ENCODE measurements around the gene SPI1.
A peak's percentile ranks its signal among the peaks of the same experiment; 100 is the strongest.

Gene SPI1

DNA sequence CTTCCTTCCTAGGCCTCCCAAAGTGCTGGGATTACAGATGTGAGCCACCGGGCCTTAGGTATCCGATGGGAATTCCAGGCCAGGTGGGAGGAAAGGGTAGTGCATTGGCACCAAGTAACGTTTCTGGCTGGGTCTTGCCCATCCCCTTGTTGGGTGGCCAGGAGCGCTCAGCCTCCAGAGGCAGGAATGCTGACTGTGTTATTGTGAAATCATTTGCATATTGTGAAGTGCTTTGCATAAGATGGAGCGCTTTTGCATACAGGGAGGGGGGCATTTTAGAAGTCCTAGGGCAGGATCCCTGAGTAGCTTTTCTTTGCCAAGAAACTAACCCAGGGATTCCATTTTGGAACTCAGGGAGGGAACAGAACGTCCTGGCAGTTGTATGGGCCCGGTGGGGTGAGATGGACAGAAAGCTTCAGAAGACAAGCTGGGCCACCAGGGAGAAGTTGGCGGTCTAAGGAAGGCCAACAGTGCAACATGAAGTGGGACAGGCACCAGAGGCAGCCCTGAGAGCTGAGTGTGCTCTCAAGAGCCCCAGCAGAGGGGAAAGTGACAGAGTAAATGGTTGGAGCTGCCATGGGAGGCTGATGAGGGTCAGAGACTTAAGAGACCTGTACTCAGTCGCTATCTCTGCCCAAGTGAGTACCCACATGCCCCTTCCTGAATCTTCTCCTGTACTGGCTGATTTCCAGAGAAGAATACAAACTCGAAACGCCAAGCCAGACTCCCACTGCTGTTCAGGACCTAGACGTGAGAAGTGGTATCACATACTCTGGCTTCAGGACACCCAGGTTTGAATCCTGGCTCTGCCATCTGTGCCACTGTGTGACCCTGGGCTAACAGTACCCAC is 28.8 kb upstream of the SPI1 start:
- peak; percentile 45 for DNase-seq

DNA sequence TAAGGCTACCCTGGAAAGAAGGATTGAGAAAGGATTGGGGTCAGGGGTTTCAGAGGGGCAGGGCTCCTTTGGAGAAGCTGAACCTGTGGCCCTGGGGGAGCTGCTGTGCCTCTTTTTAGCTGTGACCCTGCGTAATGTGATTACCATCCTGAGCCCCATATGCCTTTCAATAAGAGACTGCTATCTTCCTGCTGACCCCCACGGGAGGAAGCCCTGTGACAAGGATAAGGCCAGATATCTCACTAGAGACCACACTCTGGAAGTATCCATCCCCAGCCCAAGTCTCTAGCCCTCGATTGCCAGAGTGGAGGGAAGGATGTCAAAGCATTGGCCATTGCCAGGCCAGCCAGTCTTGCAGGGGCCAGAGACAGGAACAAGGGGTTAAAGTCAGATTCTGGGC is 25.2 kb upstream of the SPI1 start:
- DNase-seq = peak; percentile 49

DNA sequence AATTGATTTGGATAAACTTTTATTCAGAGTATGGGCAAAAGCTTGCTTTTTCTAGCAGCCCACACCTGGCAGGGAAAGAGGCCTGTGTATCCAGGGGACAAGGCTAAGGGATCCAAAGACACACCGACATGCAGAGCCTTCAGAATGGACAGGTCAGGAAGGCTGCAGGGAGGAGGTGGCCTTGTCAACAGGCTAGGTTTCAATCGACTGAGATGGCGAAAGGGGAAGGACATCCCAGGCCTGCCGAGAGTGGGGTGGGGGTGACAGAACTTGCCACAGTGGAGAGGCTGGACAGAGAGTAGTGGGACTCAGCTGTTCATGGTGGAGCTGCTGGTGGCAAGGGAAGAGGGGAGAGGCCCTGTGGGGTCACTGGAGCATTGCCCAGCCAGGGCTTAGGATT is 24.8 kb upstream of the SPI1 start:
- DNase-seq = no peak

DNA sequence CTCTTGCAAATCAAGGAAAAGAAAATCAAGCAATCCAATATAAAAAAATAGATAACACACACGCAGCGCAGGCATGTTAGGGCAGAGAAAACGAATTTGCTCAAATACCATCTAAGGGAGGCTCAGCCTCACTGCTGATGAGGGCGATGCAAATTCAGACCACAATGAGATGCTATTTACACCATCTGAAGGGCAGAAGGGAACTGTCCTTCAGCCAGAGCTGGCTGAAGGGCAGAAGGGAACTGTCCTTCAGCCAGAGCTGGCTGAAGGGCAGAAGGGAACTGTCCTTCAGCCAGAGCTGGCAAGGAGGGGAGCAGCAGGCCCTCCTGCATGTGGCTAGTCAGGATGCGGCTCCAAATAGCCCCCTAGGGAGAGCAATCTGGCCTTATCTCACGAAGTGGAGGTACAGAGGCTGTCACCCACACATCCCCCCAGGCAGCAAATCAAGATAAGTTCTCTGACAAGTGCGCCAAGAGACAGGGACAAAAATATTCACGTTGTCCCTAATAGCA is 22.5 kb upstream of the SPI1 start:
- DNase-seq = peak; percentile 71

DNA sequence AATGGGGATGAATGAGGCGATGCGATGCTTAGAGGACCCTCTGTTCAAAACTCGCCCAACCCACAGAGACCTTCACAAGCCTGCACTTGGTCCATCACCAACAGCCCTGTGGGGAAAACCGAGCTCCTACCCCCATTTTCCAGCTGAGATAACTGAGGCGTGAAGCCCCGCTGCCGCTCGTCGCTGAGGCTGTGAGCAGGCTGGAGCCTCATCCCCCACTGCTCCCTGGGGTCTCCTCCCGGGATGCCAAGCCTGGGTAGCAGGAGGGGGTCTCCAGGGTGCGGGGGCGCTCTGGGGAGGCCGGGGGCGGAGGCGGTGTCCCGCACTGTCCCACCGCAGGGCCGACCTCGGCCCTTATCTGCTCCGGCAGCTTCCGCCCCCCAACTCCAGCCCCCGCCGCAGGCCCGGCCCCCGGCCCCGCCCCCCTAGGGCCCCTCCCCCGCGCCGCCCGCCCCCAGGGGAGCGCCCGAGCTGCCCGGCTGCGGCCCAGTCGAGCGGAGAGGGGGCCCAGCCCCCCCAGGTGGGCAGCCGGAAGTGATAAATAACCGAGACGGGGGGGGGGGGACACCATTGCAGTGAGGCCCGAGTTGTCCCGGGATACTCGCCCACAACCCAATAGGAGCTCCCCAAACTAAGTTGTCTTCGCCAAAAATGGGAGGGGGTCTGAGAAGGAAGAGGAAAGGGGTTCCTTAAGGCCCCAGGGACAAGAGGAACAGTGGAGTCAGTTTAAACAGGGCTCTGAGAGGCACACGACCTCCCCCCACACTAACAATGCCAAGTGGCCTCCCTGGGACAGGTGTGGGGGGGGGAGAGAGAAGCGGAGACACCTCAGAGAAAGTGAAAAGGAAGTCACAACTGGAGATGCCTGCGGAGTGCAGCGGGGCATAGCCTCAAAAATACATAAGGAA is 21.8 kb upstream of the SPI1 start:
- DNase-seq = peak; percentile 73

DNA sequence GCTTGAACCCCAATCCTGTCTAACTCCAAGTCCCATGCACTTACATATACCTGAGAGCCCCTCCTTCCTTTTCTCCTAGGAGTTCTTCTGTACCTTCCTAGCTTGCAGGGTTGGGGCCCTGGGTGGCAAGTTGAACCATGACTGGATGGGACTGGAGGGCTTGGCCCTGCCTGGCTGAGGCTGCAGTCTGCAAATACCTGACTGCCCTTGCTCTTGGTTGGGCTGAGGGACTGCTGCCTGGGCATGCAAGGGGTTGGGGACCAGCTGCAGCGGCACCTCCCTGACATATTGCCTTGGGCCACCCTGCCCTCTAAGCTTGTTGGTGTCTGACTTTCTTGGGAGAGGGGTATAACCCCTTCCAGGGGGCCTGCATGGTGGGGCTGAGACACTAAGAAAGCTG is 20.2 kb upstream of the SPI1 start:
- no peak for DNase-seq

DNA sequence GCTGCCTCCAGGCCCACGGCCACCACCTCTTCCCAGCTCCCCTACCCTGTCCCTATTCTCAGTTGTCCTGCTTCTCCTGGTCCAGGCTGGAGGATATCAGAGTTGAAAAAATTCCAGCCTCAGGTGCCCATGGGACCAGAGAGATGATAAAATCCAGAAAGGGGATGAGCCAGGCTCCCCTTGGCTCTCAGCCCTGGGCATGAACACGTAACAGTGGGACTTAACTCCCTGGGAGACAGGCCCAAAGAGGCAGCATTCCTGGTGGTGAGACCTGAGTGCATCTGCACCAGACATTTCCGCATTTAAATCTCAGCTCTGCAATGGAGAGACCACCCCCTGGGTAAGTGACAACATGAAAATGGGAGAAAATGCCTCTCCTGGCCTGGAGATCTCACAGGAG is 19.7 kb upstream of the SPI1 start:
- DNase-seq = no peak

DNA sequence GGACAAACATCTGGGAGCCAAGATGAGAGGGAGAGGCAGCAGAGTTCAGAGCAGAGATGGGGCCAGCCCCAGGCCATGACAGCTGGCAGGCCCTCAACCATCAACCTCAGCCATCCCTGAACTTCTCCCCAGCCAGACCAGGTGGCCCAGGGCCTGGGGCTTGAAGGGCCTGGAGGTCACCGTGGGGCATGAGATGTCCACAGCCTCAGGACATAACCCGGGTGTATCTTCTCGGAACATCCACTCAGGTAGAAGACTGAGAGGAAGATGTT is 17.6 kb upstream of the SPI1 start:
- no peak for DNase-seq

DNA sequence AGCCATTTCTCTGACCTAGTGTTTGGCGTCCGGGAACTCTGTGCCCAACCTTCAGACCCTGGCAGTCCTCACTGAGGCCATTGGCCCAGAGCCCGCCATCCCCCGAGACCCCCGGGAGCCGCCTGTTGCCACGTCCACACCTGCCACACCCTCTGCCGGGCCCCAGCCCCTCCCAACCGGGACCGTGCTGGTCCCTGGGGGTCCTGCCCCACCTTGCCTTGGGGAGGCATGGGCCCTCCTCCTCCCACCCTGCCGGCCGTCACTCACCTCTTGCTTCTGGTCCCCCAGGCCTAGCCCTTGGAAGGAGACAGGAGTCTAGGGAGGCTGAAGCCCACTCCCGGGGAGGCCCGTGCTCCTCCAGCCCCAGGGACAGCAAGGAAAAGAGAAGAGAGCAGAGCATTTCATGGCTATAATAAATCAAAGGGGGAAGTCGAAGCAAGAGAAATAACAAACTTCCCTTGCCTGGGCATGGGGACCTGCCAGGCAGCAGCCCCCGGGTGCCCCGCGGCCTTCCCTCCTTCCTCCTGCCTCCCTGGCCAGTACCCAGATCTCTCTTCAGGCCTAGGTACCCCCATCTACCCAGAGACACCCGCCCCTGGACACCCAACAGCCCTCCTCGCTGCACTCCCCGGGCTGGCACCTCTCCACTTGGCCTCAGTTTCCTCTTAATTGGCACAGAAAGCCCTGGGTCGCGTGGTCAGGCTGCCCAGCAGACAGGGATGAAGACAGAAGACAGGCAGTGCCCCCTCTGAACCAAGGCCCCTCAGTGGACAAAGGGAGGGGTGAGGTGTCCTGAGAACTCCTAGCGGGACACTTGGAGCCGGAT is 17.1 kb upstream of the SPI1 start:
- DNase-seq = peak; percentile 45

DNA sequence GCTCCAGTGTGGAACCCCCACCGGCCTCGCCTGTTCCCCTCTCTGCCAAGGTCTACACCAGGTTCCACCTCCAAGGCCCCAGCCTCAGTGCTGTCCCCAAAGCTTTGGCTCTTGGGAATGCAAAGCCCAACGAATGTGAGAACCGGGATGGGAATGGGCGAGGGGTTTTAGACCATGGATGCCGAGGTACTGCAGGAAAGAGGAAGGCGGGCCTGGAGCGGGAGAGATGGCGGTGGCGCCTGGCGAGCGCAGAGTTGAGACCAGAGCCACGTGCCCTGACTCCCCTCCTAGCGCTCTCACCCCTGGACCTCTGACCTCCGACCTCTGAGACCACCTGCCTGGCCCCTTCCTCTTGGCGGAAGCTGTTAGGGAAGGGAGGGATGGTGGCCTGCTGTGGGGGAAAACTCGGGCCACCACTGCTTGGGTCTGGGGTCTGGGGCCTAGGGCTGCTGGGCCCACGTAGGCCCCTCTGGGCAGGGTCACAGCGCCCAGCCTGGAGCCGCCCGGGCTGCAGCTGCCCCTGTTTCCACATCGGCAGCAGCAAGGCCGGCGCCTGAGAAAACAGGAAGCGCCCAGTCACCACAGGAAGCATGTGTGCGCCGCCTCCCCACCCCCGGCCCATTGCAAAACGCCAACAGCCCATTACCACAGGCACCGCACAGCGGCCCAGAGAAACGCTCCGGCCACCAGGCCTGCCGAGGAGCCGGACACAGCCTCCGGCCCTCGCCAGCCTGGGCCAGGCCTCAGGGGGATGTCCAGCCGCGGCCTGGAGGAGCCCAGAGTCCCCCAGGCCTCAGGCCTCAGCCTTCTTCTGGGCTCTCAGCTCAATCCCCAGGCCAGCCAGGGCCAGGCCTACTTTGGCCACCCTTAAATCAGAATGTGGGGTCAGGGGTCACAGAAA is 16.2 kb upstream of the SPI1 start:
- peak; percentile 95 for DNase-seq

- no peak for DNase-seq
These were observed 15.6 kb upstream of the SPI1 start for GRCh38 chr11:47394050-47394321.

DNA sequence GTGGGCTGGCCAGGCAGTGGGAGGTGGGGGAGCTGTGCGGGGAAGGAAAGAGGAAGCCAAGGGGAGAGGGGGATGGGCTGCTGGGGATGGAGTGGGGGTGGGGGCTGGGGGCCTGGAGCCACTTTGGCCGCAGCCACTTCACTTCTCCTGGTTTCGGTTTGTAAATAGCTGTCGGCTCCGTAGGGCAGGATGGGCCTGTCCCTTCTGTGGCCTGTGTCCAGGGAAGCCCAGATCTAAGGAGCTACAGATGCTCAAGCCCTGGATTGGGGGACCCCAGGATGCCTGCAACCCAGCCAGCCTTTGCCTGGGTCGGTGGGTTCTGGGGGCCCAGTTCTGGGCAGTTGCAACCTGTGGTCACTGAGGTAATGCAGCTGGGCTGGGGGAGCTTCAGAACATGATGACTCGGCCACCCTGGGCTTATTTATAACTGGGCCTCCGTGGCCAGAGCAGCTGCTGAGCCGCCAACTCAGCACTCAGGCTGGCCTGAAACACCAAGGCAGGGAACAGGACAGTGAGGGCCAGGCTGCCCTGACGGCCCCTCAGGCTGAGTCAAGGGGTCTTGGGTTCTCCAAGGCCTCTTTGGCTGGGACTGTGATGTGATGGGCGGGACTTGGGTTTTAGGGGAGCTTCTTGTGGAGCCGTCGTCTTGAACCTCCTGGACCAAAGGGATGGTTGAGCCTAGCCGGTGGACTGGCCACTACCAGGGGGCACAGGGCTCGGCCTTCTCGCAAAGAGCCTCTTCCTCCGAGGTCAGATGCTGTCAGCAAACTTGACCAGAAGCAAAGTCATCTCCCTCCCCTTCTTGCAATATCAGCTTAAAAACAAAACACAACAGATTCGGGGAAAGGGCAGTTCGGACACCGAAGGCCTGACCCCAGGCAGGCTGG is 15.1 kb upstream of the SPI1 start:
- peak; percentile 72 for DNase-seq

DNA sequence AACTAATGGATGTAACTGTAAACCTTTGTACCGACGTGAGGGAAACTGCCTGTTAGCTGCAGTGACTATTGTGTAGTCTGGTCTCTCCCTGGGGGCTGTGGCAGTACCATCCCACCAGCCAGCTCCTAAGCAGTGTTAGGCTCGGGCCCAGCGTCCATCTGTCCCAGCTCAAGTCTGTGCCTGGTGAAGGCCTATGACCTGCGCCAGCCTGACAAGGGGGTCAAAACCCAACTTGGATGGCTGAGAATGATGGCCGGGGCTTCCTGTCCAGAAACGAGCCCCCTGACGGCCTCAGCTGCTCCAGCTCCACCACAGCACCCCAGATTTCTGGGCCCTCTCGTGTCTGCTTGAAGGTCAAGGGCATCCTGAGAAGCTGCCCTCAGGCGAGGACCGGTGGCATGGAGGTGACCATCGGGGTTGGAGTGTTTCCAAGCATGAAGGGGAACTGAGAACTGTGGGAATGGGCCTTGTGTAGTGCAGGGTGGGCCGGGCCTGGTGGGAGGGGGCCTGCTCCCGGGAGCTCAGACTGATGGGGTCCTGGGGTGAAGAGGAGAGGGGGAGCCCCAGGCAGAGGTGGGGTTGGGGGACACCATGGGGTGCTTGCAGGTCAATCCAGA is 14.3 kb upstream of the SPI1 start:
- no peak for DNase-seq

- no peak for DNase-seq
These were observed 13.5 kb upstream of the SPI1 start for GRCh38 chr11:47391711-47392432.

GRCh38 chr11:47391077-47391583 is 12.8 kb upstream of the SPI1 start:
- DNase-seq = no peak

GRCh38 chr11:47390422-47390760 is 12.0 kb upstream of the SPI1 start:
- DNase-seq = no peak

DNA sequence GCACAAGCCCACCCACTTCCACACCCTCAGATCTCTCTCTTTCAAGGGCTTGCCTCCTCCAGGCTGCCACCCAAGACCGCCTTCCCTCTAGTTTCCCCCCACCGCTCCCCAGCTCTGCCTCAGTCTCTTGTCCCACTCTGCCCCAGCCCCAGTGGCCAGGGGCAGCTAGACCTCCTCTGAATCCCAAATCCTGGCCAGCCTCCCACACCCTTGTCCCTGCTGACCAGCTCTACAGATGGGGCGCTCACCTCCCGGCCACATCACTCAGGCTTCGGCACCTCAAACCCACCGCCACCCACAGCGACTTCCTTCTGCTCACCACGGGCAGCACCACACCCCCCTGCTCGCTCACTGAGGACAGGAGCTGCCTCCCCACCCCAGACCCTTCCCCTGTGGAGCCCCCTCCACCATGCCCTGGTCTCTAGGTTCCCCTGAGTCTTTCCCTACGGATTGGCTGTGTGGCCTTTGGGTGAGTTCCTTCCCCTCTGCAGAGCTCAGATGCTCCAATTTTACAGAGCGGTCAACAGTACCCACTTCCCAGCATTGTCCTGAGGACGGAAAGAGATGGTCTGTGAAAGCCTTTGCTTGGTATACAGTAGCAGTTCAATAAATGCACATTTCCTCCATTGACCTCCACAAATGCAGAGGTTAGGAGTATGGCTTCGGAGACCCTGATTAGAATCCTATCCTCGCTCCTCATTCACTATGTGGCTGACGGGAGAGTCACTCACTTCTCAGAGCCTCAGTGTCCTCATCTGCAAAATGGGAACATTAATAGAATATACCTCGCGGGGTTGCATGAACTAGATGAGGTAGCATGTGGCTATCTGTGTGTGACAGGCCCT is 11.5 kb upstream of the SPI1 start:
- peak; percentile 38 for DNase-seq

- no peak for DNase-seq
These were observed 10.6 kb upstream of the SPI1 start for GRCh38 chr11:47388697-47389576.
